ENCODE results near the gene GOLGA6A.

DNA sequence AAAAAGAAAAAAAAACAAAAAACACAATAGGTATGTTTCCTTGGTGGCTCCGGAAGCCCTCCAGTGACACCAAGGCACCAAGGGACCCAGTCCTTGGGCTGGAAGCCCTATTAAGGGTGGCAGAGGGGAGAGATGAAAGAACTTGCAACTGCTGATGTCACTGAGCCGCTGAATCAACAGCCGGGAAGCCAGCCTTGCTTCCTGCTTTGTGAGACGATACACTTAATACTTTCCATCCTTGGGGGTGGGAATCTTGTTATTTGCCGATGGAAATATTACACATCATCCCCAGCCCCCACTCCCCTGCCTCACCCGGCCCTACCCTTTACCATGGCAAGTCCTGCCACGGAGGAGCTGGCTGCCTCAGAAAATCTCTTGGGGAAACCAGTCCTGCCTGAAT lies 42.4 kb upstream of the GOLGA6A start:
- TF ChIP-seq, protein P1, sequence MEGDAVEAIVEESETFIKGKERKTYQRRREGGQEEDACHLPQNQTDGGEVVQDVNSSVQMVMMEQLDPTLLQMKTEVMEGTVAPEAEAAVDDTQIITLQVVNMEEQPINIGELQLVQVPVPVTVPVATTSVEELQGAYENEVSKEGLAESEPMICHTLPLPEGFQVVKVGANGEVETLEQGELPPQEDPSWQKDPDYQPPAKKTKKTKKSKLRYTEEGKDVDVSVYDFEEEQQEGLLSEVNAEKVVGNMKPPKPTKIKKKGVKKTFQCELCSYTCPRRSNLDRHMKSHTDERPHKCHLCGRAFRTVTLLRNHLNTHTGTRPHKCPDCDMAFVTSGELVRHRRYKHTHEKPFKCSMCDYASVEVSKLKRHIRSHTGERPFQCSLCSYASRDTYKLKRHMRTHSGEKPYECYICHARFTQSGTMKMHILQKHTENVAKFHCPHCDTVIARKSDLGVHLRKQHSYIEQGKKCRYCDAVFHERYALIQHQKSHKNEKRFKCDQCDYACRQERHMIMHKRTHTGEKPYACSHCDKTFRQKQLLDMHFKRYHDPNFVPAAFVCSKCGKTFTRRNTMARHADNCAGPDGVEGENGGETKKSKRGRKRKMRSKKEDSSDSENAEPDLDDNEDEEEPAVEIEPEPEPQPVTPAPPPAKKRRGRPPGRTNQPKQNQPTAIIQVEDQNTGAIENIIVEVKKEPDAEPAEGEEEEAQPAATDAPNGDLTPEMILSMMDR (conservative IDR thresholded peaks at IDR 0.05 in 1 of 2, IDR thresholded peaks at IDR 0.05 in 1 of 2; ENCODE audit: extremely low read depth in 1 of 2, insufficient read depth in 1 of 2, low read depth in 1 of 2, low read length in 2 of 2), result no peak
- no peak for TF ChIP-seq EZH2 (IDR thresholded peaks at IDR 0.05; ENCODE audit: borderline replicate concordance, low read length)
